NCI-H774 (cell line): Measurements from ENCODE around the gene IZUMO4.

Experiments used
- DNase-seq: peaks from one replicate; lab custom pipeline; 2025; lab: John Stamatoyannopoulos, UW

The IZUMO4 gene

GRCh38 chr19:2058570-2059421, 37.9 kb upstream of the IZUMO4 start:
- DNase-seq = no peak

- peak; percentile 23 for DNase-seq
Observed at GRCh38 chr19:2059422-2060201, 37.1 kb upstream of the IZUMO4 start.

- DNase-seq = no peak
Observed at GRCh38 chr19:2060884-2061494, 35.7 kb upstream of the IZUMO4 start.

- DNase-seq = peak; percentile 98
Observed at GRCh38 chr19:2061495-2062388, 35.0 kb upstream of the IZUMO4 start.

- DNase-seq = no peak
Observed at GRCh38 chr19:2062389-2062729, 34.4 kb upstream of the IZUMO4 start.

GRCh38 chr19:2062770-2063169, 33.9 kb upstream of the IZUMO4 start:
- no peak for DNase-seq

GRCh38 chr19:2063824-2064223, 32.9 kb upstream of the IZUMO4 start:
- no peak for DNase-seq

GRCh38 chr19:2064395-2064787, 32.3 kb upstream of the IZUMO4 start:
- no peak for DNase-seq

GRCh38 chr19:2064788-2065524, 31.8 kb upstream of the IZUMO4 start:
- no peak for DNase-seq

- DNase-seq = no peak
Observed at GRCh38 chr19:2070436-2070827, 26.3 kb upstream of the IZUMO4 start.

- no peak for DNase-seq
Observed at GRCh38 chr19:2070986-2071673, 25.6 kb upstream of the IZUMO4 start.

- DNase-seq = no peak
Observed at GRCh38 chr19:2072757-2073551, 23.8 kb upstream of the IZUMO4 start.

GRCh38 chr19:2076526-2076944, 20.2 kb upstream of the IZUMO4 start:
- no peak for DNase-seq

GRCh38 chr19:2077398-2077797, 19.3 kb upstream of the IZUMO4 start:
- DNase-seq = no peak

GRCh38 chr19:2077833-2078619, 18.7 kb upstream of the IZUMO4 start:
- DNase-seq = no peak

- no peak for DNase-seq
Observed at GRCh38 chr19:2079076-2079864, 17.4 kb upstream of the IZUMO4 start.

- no peak for DNase-seq
Observed at GRCh38 chr19:2079865-2080301, 16.8 kb upstream of the IZUMO4 start.
